Neural cell (in vitro differentiated cells): ENCODE results near the gene MAGEC3.

Experiments
- CTCF ChIP-seq: fragments of 450-650 bp; IDR thresholded peaks from 2 replicates; pipeline ENCODE4 v1.5.1; 2014; ENCODE audit warnings: antibody characterized with exemption, mild to moderate bottlenecking, moderate library complexity; ENCODE audit not compliant: poor library complexity, severe bottlenecking
- EP300 ChIP-seq: fragments of 450-650 bp; conservative IDR thresholded peaks from 2 replicates; pipeline ENCODE4 v1.6.1; 2014; ENCODE audit warnings: antibody characterized with exemption, mild to moderate bottlenecking, moderate library complexity; ENCODE audit not compliant: poor library complexity, severe bottlenecking
- EZH2 ChIP-seq: fragments of 200-600, 300-800 bp; shearing (Covaris generic), sonication (generic); IDR thresholded peaks from 2 replicates; pipeline ENCODE4 v1.6.1; 2014; ENCODE audit warnings: antibody characterized with exemption, low read length, borderline replicate concordance, mild to moderate bottlenecking; ENCODE audit not compliant: insufficient read depth, poor library complexity, severe bottlenecking
- POLR2AphosphoS5 ChIP-seq: IDR thresholded peaks from 2 replicates; pipeline ENCODE4 v1.6.1; 2012
- REST ChIP-seq: IDR thresholded peaks from 2 replicates; pipeline ENCODE4 v1.6.1; 2012; ENCODE audit warnings: borderline replicate concordance

- TF ChIP-seq CTCF (no peak), EZH2 (no peak), POLR2AphosphoS5 (no peak), EP300 (no peak), REST (no peak)
These were observed 65.5 kb downstream of the MAGEC3 start, which contains the start of gene MAGEC1 for GRCh38 chrX:141903400-141904155.
